GM23338 (cell line): ENCODE results near the gene PRKCQ. TPM values are rescaled to one million over a fixed set of nuclear protein-coding genes. Genes with fewer than 3 reads are reported as not detected.

Experiments
- ATAC-seq: fragments of 200-7000 bp; cut with Tn5 transposase; 3 replicates; pipeline ENCODE4 v1.9.1; 2020
- DNase-seq: peaks from one replicate; pipeline ENCODE4 v3.0.0-alpha.2; 2015; ENCODE audit warnings: low spot score
- H2AFZ ChIP-seq: fragments of 200-600 bp; sonication (generic); 2 replicates; pipeline ENCODE4 v1.8.0; 2016; ENCODE audit warnings: antibody characterized with exemption, mild to moderate bottlenecking, moderate library complexity
- H3F3A ChIP-seq: fragments of 200-600 bp; sonication (generic); replicated peaks from 2 replicates; pipeline ENCODE4 v1.8.0; 2017; ENCODE audit warnings: antibody characterized with exemption, mixed run types, low read depth
- H3K27ac ChIP-seq: fragments of 200-600 bp; sonication (generic); 2 replicates; pipeline ENCODE4 v1.6.1; 2016; ENCODE audit warnings: low read depth
- H3K27me3 ChIP-seq: fragments of 200-600 bp; sonication (generic); 2 replicates; pipeline ENCODE4 v1.8.0; 2016; ENCODE audit warnings: mild to moderate bottlenecking, mixed run types, moderate library complexity; ENCODE audit not compliant: insufficient read depth
- H3K36me3 ChIP-seq: fragments of 200-600 bp; sonication (generic); 2 replicates; pipeline ENCODE4 v1.8.0; 2016; ENCODE audit warnings: mild to moderate bottlenecking; ENCODE audit not compliant: insufficient read depth
- H3K4me1 ChIP-seq: fragments of 200-600 bp; sonication (generic); 2 replicates; pipeline ENCODE4 v1.8.0; 2016; ENCODE audit warnings: mild to moderate bottlenecking, moderate library complexity; ENCODE audit not compliant: insufficient read depth
- H3K4me2 ChIP-seq: fragments of 200-600 bp; sonication (generic); 2 replicates; pipeline ENCODE4 v1.7.1; 2017; ENCODE audit warnings: mixed run types
- H3K4me3 ChIP-seq: fragments of 200-600 bp; sonication (generic); 2 replicates; pipeline ENCODE4 v1.6.1; 2016; ENCODE audit warnings: mixed run types
- H3K79me2 ChIP-seq: fragments of 200-600 bp; sonication (generic); replicated peaks from 2 replicates; pipeline ENCODE4 v1.8.0; 2017; ENCODE audit warnings: mild to moderate bottlenecking; ENCODE audit not compliant: insufficient read depth
- H3K9me2 ChIP-seq: fragments of 200-600 bp; sonication (generic); 2 replicates; pipeline ENCODE4 v1.8.0; 2017; ENCODE audit not compliant: insufficient read depth
- H4K20me1 ChIP-seq: fragments of 200-600 bp; sonication (generic); replicated peaks from 2 replicates; pipeline ENCODE4 v1.8.0; 2017; ENCODE audit warnings: mild to moderate bottlenecking; ENCODE audit not compliant: insufficient read depth
- H3K27ac Mint-ChIP-seq: 2 replicates; pipeline ENCODE4 v1.8.0; 2020; ENCODE audit warnings: inconsistent platforms, mild to moderate bottlenecking, moderate library complexity, mixed read lengths
- H3K27me3 Mint-ChIP-seq: 3 replicates; pipeline ENCODE4 v1.8.0; 2022; ENCODE audit warnings: low read depth, mild to moderate bottlenecking, moderate library complexity, mixed read lengths, inconsistent platforms; ENCODE audit not compliant: insufficient read depth, poor library complexity
- H3K36me3 Mint-ChIP-seq: 3 replicates; pipeline ENCODE4 v1.8.0; 2021; ENCODE audit warnings: low read depth, mild to moderate bottlenecking, inconsistent platforms, moderate library complexity, mixed read lengths
- H3K4me1 Mint-ChIP-seq: 3 replicates; pipeline ENCODE4 v1.8.0; 2020; ENCODE audit warnings: mild to moderate bottlenecking, inconsistent platforms, mixed read lengths
- H3K4me3 Mint-ChIP-seq: 3 replicates; pipeline ENCODE4 v1.8.0; 2021; ENCODE audit warnings: moderate library complexity, mild to moderate bottlenecking, inconsistent platforms, mixed read lengths
- H3K9me3 Mint-ChIP-seq: 3 replicates; pipeline ENCODE4 v1.8.0; 2020; ENCODE audit warnings: moderate library complexity, mild to moderate bottlenecking, inconsistent platforms, mixed read lengths
- CREB1 ChIP-seq: fragments of 250-450 bp; sonication (Bioruptor Pico); IDR thresholded peaks from 2 replicates; pipeline ENCODE4 v1.5.0; 2020; ENCODE audit warnings: low read depth, mild to moderate bottlenecking, moderate library complexity
- CTCF ChIP-seq, 2 experiments: fragments of 200-600 bp in 1 of 2; sonication (generic) in 1 of 2; conservative IDR thresholded peaks; 2 replicates each; pipeline versions ENCODE4 v1.5.1 to v1.6.1; 2016 to 2017; ENCODE audit warnings: antibody characterized with exemption in 2 of 2, low read depth in 2 of 2, mild to moderate bottlenecking in 2 of 2, moderate library complexity in 1 of 2
- ETS1 ChIP-seq: IDR thresholded peaks from 2 replicates; pipeline ENCODE4 v1.6.1; 2016; ENCODE audit warnings: antibody characterized with exemption
- EZH2 ChIP-seq: fragments of 200-600 bp; sonication (generic); IDR thresholded peaks from one replicate; pipeline ENCODE4 v1.8.0; 2017; ENCODE audit warnings: antibody characterized with exemption, mild to moderate bottlenecking, low read depth; ENCODE audit not compliant: unreplicated experiment
- EZH2phosphoT487 ChIP-seq: fragments of 200-600 bp; sonication (generic); IDR thresholded peaks from one replicate; pipeline ENCODE4 v1.8.1; 2018; ENCODE audit warnings: antibody characterized with exemption; ENCODE audit not compliant: unreplicated experiment
- JUNB ChIP-seq: IDR thresholded peaks from one replicate; pipeline ENCODE4 v1.6.1; 2016; ENCODE audit warnings: antibody characterized with exemption; ENCODE audit not compliant: unreplicated experiment
- NANOG ChIP-seq: IDR thresholded peaks from 2 replicates; pipeline ENCODE4 v1.6.1; 2016; ENCODE audit warnings: antibody characterized with exemption, borderline replicate concordance
- POLR2AphosphoS5 ChIP-seq: IDR thresholded peaks from 2 replicates; pipeline ENCODE4 v1.6.1; 2016; ENCODE audit warnings: antibody characterized with exemption, low read depth
- REST ChIP-seq: IDR thresholded peaks from one replicate; pipeline ENCODE4 v1.6.1; 2018; ENCODE audit warnings: antibody characterized with exemption; ENCODE audit not compliant: unreplicated experiment
- STAT1 ChIP-seq: IDR thresholded peaks from one replicate; pipeline ENCODE4 v1.6.1; 2016; ENCODE audit warnings: antibody characterized with exemption; ENCODE audit not compliant: unreplicated experiment
- ZNF114 ChIP-seq: fragments of 250-450 bp; sonication (Bioruptor Pico); IDR thresholded peaks from 2 replicates; pipeline ENCODE4 v1.5.0; 2020; ENCODE audit warnings: mild to moderate bottlenecking, moderate library complexity
- ZNF331 ChIP-seq: fragments of 250-450 bp; sonication (Bioruptor Pico); IDR thresholded peaks from 2 replicates; pipeline ENCODE4 v1.5.0; 2020; ENCODE audit warnings: low read depth, mild to moderate bottlenecking, moderate library complexity
- polyA plus RNA-seq: library from polyadenylated mRNA; unstranded; fragments of >200 nt; fragmentation: Nextera tagmentation; extraction: Ambion mirVana; gene quantifications from 2 replicates; pipeline ENCODE4 v1.2.1, GENCODE V29; 2016
- total RNA-seq: library from RNA; depleted of rRNA; stranded (reverse); fragments of >200 nt; shearing (Covaris generic); gene quantifications from 2 replicates; pipeline ENCODE4 v1.2.3, GENCODE V29; 2014

The PRKCQ gene
- total and polyA plus RNA-seq, 2 experiments from 2014 or later = 12.6 to 28.5 TPM

- Histone ChIP-seq H4K20me1 (no peaks in the 10 kb centered on the region), H3K27me3 (no peaks in the 10 kb centered on the region), H2AFZ (peak overlapping the region; percentile 52; the same call in 1 of the 2 replicates), H3K36me3 (no peaks in the 10 kb centered on the region), H3K4me3 (no peak overlapping the region), H3K9me2 (0 out of 2 replicates have a peak, but pooled peaks cover 3% of the 10 kb centered on the region), H3K27ac (no peak overlapping the region), H3F3A (no peaks in the 10 kb centered on the region; the same call in 1 of the 2 replicates), H3K4me2 (no peak overlapping the region), H3K4me1 (peaks cover 31% of the 10 kb centered on the region), H3K79me2 (no peaks in the 10 kb centered on the region)
- TF ChIP-seq CTCF (conservative IDR thresholded peaks at IDR 0.05; ENCODE audit: low read depth in 2 of 2) = no peak
- TF ChIP-seq NANOG = no peak
- no peak for TF ChIP-seq EZH2
- H3K27me3 Mint-ChIP-seq = peaks cover 9% of the 10 kb centered on the region
- no peak overlapping the region for H3K27ac Mint-ChIP-seq
- ATAC-seq (no peak), DNase-seq (no peak)
- no peak overlapping the region for H3K4me3 Mint-ChIP-seq
- H3K4me1 Mint-ChIP-seq = peaks cover 30% of the 10 kb centered on the region
- H3K36me3 Mint-ChIP-seq = no peaks in the 10 kb centered on the region
- no peaks in the 10 kb centered on the region for H3K9me3 Mint-ChIP-seq
Observed at GRCh38 chr10:6621536-6621935, 41.5 kb upstream of the PRKCQ start.

GRCh38 chr10:6619660-6620059 lies 39.6 kb upstream of the PRKCQ start:
- Histone ChIP-seq H3K36me3 (no peaks in the 10 kb centered on the region), H3K4me1 (peaks cover 24% of the 10 kb centered on the region), H3K9me2 (peaks cover 6% of the 10 kb centered on the region; the same call in 1 of the 2 replicates), H3K79me2 (no peaks in the 10 kb centered on the region), H4K20me1 (no peaks in the 10 kb centered on the region), H3K4me3 (no peak overlapping the region), H2AFZ (no peak overlapping the region), H3K4me2 (no peak overlapping the region), H3F3A (no peaks in the 10 kb centered on the region; the same call in 1 of the 2 replicates), H3K27ac (no peak overlapping the region), H3K27me3 (no peaks in the 10 kb centered on the region)
- TF ChIP-seq STAT1 (no peak), ETS1 (no peak), EZH2phosphoT487 (no peak), POLR2AphosphoS5 (no peak), ZNF114 (CRISPR knock-in tag) (no peak)
- Mint-ChIP-seq H3K9me3 (no peaks in the 10 kb centered on the region), H3K27me3 (peaks cover 4% of the 10 kb centered on the region), H3K27ac (no peak overlapping the region), H3K4me3 (no peak overlapping the region), H3K36me3 (no peaks in the 10 kb centered on the region), H3K4me1 (peaks cover 22% of the 10 kb centered on the region)
- no peak for DNase-seq
- ATAC-seq = no peak

GRCh38 chr10:6618340-6618739 lies 38.3 kb upstream of the PRKCQ start:
- no peaks in the 10 kb centered on the region for H3K79me2 ChIP-seq
- H3K36me3 Mint-ChIP-seq = peaks cover 4% of the 10 kb centered on the region; the same call in 1 of the 3 replicates
- peaks cover 7% of the 10 kb centered on the region; the same call in 1 of the 2 replicates for H3K9me2 ChIP-seq
- H3K36me3 ChIP-seq = no peaks in the 10 kb centered on the region
- H3K9me3 Mint-ChIP-seq = peaks cover 6% of the 10 kb centered on the region; the same call in 2 of the 3 replicates
- no peaks in the 10 kb centered on the region for H3K27me3 ChIP-seq
- H2AFZ ChIP-seq = no peak overlapping the region
- DNase-seq (no peak), ATAC-seq (no peak)
- no peaks in the 10 kb centered on the region for H3F3A ChIP-seq
- H3K4me3 Mint-ChIP-seq = no peak overlapping the region
- no peak overlapping the region for H3K4me3 ChIP-seq
- peaks cover 12% of the 10 kb centered on the region for H3K4me1 Mint-ChIP-seq
- H3K27ac ChIP-seq = no peak overlapping the region
- H3K4me1 ChIP-seq = peaks cover 11% of the 10 kb centered on the region
- H3K4me2 ChIP-seq = no peak overlapping the region
- no peaks in the 10 kb centered on the region for H4K20me1 ChIP-seq
- no peak overlapping the region for H3K27ac Mint-ChIP-seq
- H3K27me3 Mint-ChIP-seq = peaks cover 1% of the 10 kb centered on the region
- TF ChIP-seq CREB1 (CRISPR knock-in tag) (no peak), ETS1 (no peak), REST (no peak), ZNF114 (CRISPR knock-in tag) (no peak), ZNF331 (CRISPR knock-in tag) (no peak), JUNB (no peak)
